GM20431 (cell line): Measurements from ENCODE around the gene RHOU.
"Not testable (repeated sequence)": the region's sequence is repeated elsewhere in the genome, so short reads cannot be mapped to it uniquely, and the experiment has no call there.

ENCODE experiments used
- in situ Hi-C: fragments of 300-500 bp; cut with MseI, MboI; formaldehyde crosslinking; loops from one replicate; pipeline ENCODE4 v1.15.0; 2020; ENCODE audit warnings: low sequenced_read_pairs; ENCODE audit not compliant: unreplicated experiment

The RHOU gene

DNA sequence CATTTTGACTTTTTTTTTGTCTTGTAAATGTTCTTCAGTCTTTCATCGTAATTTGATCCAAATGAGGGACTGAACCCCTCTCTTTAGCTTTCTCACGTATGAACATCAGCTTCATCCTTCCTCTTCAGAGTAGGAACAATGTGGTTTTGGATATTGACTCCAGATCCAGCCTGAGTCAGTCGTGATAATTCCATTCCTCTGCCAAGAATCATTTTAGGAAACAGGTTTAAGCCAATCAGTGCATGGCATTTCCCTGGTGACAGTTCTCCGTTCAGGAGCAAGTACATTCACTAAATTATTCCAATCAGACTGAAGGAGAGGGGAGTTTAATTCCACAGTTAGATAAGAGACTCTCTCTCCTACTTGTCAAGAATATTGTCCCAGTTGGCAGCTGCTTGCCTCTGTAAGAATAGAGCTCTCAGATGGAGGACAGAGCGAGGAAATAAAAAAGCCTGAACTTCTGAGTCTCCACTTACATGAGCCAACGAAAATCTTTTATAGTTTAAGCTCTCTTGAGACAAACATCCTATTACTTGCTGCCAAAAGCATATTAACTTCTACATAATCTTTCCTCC is 18.6 kb downstream of the RHOU start:
- in situ Hi-C loops: no loop called here

DNA sequence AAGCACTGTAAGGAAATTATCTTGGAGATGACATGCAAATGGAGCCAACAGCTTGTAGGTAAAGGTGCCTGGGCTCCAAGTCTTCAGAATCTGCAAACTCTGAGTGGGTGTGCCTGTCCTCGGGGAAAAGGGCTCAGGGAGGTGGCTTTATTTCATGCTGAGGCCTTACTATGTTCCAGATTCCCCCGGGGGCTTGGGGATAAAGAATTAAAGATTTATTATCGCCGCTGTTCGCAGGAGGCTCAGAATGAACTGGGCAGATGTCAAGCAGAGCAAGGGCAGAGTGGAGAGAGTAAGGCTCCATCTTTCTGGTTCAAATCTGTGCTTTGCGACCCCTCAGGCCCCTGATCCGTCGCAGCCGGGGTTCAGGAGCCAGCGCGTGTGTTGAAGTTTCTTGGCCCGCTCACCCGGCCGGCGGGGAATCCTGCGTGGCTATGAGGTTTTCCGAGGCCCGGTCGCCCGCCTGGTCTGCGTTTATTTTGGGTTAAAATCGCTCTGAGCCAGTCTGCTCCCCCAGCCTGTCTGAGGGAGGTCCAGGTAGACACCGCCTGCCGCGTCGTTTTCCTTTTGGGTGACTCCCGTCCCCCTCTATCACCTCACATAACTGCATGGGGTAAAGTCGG is 19.5 kb downstream of the RHOU start:
- in situ Hi-C loops: no loop called here

DNA sequence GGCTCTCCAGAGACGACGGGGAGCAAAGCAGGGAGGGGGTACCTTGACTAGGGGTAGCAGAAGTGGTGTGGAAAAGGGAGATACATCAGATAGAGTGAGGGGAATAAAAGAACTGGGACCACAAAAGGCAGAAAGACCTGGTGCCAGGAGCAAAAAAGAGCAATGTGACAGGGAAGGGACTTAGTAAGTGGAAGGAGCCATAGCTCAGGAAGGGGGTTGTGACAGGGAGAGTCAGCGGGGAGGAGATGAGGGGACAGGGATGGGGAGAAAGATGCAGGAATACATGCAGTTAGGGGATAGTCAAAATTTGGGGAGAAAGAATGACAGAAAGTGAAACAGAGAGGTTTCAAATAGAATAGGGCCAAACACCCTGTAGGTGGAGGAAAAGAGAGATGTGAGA is 20.5 kb downstream of the RHOU start:
- in situ Hi-C loops: no loop called here

DNA sequence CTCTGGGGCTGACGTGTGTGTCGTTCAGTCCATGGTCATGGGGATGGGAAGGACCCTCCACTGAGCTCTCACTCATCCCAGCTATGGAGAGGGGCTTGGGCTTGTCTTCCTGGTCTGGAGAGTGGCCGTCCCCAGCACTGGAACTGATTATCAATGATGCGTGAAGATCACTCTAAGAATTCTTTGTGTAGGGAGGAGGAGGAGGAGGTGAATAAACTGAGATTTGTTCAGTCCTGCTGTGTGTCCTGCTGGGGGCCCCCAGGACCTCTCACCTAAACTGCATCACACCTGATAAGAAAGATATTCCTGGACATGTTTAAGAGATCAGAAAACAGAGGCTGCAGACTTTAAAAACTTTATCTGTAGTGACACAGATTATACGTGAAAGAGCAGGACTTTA is 21.2 kb downstream of the RHOU start:
- in situ Hi-C loops: no loop called here

DNA sequence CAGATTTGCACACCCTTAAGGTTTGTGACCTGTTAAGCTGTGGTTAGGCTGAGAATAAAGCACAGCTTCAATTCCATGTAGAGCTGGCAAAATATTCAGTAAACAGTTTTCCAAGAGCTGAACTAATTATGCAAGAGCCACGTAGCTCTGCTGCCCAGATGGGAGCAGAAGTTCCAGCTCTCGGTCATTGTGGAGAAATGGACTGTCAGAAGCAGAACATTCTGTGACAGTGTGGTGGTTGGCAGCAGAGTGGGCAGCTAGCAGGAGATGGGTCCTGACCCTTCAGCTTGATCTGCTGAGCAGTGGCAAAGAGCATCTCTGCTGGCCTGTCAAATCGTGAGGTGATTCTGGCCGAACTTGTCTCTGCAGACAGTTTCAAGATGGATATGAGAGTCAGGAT is 23.2 kb downstream of the RHOU start:
- in situ Hi-C loops: no loop called here

DNA sequence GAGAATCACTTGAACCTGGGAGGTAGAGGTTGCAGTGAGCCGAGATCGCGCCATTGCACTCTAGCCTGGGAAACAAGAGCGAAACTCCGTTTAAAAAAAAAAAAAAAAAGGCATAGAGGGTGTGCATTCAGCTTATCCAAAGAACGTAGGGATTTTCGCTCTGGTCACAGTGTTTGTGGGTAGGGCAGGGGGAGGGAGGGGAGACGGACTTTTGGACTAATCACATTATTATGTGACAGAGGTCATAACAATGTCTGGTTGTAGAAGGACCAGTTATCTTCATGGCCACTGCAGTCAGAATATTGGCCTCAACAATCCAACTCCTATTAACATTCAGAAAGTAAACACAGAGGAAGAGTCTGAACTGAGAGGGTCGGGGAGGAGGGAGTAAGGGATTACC is 25.7 kb downstream of the RHOU start:
- in situ Hi-C loops: no loop called here

DNA sequence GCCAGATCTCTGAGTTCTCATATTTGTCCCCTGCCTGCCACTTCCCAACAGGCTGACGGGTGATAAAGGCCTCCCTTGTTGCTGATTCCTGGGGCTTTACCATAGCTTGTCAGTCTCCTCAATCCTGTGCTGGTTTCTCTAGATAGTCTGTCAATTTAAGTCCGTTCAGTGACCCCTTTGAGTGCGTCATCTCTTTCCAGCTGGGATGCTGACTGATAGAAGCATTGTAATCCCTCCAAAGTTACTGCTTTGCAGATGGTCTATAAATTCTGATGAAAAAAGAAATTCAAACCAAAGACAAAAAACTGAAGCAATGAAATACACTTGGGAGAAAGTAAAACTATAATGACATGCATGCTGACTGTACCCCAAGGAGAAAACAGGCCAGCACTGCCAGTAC is 28.3 kb downstream of the RHOU start:
- in situ Hi-C loops: no loop called here

- in situ Hi-C loops: no loop called here
Measured at GRCh38 chr1:228765168-228765946, 30.1 kb downstream of the RHOU start.

DNA sequence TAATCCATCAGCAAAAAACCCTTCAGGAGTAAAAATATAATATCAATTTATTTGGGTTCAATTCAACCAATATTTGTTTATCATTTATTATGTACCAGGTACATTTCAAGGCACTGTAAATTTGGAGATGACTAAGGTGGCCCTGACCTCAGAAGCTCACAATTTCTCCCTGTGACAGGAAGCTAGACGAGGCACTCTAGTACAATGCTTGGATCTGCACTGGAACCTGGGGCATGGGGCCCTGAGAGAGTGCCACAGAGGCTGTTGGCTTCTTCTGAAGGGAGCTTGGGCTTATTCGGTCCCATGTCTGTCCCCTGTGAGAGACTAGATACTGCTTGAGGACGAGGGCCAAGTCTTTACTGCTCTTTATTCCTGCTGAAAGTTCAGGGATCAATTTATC is 31.5 kb downstream of the RHOU start:
- in situ Hi-C loops: no loop called here

GRCh38 chr1:228767636-228768354 is 32.5 kb downstream of the RHOU start:
- in situ Hi-C loops: no loop called here

DNA sequence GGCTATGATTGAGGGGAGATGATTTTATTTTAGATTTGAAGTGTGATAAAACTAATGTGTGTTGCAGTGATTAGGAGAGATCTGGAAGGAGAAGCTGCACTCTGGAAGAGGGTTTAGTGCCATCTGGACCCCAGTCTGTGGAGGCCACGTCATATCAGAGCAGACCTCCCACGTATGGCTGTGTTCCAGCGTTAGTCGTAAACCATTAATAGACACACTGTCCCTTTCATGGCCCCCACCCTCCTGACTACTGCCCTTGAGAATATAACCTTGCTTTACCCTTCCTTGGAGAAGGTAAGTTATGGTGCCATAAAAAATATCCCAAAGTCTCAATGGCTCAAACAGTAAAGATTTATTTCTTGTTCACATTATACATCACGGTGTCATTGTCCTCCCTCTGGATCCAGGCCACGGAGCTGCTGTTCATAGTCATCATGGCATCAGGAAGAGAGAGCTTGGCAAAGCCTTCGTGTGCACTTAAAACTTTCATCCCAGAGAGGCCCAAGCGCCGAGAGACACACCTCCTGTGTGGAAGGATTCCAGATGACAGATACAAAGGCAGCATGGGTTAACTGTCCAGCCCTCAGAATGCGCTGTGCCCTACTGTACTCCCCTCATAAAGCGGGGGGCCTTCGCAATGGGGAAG is 33.2 kb downstream of the RHOU start:
- in situ Hi-C loops: no loop called here

GRCh38 chr1:228770779-228771223 is 35.5 kb downstream of the RHOU start:
- in situ Hi-C loops: no loop called here

GRCh38 chr1:228772516-228773212 is 37.4 kb downstream of the RHOU start:
- in situ Hi-C loops: no loop called here

DNA sequence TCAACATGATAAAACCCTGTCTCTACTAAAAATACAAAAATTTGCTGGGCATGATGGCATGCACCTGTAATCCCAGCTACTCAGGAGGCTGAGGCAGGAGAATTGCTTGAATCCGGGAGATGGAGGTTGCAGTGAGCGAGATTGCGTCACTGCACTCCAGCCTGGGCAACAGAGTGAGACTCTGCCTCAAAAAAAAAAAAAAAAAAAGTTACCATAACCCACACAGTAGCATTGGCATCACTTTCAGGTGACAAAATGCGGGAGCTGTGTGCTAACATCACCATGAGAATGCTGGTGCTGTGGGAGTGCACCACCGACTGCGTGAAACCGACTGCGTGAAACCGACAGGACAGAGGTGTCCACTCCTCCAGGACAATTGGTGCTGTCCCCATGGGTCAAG is 40.7 kb downstream of the RHOU start:
- in situ Hi-C loops: not testable (repeated sequence)

DNA sequence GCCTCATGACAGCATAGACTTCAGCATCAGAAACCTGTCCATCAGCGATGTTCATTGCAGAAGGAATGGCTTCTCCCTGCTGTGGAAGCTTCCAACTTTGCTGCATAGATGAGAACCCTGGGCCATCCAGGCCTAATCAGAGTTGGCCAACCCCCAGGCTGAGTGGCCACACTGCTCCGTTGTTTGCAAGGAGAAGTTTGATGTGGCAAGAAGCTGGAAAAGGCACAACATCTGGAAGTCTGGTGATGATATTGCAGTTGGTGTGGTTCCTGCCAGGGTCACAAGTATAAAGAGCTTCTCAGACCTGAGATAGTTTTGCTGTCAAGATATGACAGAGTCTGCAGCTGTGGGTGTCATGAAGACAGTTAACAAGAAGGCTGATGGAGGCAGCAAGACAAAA is 41.2 kb downstream of the RHOU start:
- in situ Hi-C loops: no loop called here

DNA sequence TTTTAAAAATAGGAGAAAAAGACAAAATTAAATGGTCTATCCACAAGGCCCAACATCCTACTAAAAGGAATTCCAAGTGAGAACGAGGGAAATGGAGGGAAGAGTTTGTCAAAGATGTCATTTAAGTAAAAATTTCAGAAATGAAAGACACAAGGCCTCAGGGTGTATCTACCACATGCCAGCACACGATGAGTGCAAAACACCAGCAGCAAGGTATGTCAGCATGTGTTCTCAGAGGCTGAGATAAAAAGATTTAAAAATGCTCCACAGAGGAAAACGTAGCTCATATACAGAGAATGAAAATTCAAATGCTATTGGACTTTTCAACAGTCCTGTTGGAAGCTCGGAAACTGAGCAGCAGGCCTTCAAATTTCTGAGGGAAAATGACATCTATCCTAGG is 42.0 kb downstream of the RHOU start:
- in situ Hi-C loops: no loop called here

DNA sequence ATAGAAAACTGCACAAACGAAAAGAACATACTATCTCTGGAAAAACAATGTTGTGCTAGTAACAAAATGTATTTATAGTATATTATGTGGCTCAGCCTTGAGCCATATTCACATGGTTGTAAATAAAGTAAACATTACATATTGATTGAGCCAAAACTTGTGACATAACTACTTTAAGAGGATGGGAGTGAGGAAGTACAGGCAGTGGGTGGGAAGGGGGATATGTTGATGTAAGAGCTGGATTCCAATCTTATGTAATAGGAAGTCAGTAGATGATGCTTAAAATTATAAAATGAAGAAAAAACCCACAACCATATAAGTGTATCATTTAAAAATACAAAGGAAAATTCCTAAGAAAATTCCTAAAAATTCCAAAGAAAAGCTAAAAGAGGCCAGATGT is 42.7 kb downstream of the RHOU start:
- in situ Hi-C loops: no loop called here

- in situ Hi-C loops: no loop called here
Measured at GRCh38 chr1:228778466-228778865, 43.2 kb downstream of the RHOU start.

DNA sequence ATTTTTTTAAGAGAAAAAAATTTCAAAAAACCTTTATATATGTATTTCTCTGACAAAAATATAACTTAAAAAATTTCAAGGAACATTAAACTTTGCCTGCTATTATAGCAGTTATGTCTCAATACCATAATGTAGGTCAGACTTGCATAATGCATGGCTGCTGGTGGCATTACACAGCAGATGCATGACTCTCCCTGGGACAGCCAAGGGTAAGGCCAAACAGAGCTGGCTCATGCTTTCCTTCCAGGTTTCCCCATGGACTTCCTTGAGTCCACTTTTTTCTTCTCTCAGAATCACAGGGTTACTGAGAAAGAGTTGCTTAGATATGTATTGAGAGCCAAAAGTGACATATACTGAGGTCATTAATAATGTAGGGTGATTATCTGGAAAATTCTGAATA is 43.7 kb downstream of the RHOU start:
- in situ Hi-C loops: no loop called here
